Measurements from ENCODE around the gene ELOB. TPM values are rescaled to one million over a fixed set of nuclear protein-coding genes. Genes with fewer than 3 reads are reported as not detected.

The ELOB gene
- total and polyA plus RNA-seq, 10 of the 15 experiments (the other 5 are each of a cell fraction or from before 2014, with no cell fraction given), result 86.9 to 823 (median 263) TPM

DNA sequence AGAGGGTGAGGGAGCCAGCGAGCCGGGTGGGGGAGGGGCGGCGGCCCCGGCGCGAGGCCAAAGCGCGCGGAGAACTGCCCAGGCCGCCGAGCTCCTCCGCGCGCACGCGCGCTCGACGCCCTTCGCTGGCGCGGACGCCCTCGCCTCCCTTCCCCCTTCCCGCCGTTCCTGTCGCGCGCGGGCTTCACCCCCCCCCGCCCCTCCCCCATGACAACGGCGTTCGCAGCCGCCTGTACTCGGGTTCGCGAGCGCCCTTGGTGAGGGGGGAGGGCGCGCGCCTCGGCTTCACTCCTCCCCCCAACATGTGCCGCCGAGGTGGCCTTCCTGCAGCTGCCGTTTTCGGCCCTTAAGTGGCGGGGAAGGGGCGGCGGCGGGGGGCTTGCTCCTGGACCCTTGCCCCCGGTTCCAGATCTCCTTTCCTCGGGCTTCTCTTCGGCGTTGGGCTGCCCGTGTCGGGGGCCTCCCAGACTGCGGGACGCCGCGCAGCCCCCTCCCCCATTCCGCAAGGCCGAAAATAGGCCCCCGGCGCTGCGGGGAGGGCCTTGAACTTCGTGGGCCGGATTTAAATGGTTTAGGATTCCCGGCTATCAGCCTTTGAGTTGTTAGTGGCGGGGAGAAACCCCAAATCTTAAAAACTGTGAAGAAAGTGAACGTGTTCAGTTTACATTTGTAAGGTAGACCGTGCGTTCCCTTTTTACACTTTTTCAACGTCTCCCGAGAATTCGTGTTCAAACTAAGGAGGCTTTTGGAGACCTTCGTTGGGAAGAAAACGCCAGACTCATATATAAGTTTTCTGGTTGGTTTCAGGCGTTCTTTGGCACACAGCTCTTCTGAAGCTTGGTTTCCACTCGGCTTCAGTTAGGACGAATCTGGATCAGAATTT lies 24.0 kb downstream of the ELOB start (continued):
- no peak for TF ChIP-seq ATF7 (IDR thresholded peaks at IDR 0.05; ENCODE audit: low read depth)
- TF ChIP-seq, protein P1, sequence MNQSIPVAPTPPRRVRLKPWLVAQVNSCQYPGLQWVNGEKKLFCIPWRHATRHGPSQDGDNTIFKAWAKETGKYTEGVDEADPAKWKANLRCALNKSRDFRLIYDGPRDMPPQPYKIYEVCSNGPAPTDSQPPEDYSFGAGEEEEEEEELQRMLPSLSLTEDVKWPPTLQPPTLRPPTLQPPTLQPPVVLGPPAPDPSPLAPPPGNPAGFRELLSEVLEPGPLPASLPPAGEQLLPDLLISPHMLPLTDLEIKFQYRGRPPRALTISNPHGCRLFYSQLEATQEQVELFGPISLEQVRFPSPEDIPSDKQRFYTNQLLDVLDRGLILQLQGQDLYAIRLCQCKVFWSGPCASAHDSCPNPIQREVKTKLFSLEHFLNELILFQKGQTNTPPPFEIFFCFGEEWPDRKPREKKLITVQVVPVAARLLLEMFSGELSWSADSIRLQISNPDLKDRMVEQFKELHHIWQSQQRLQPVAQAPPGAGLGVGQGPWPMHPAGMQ (IDR thresholded peaks at IDR 0.05; ENCODE audit: borderline replicate concordance), result no peak
- TF ChIP-seq, protein P2, sequence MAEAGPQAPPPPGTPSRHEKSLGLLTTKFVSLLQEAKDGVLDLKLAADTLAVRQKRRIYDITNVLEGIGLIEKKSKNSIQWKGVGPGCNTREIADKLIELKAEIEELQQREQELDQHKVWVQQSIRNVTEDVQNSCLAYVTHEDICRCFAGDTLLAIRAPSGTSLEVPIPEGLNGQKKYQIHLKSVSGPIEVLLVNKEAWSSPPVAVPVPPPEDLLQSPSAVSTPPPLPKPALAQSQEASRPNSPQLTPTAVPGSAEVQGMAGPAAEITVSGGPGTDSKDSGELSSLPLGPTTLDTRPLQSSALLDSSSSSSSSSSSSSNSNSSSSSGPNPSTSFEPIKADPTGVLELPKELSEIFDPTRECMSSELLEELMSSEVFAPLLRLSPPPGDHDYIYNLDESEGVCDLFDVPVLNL (IDR thresholded peaks at IDR 0.05; ENCODE audit: low read depth, low read length), result 0 out of 2 replicates have a peak, but pooled peaks have one; percentile 7
- no peak for TF ChIP-seq ZNF622 (IDR thresholded peaks at IDR 0.05)
- TF ChIP-seq POLR2AphosphoS5 (IDR thresholded peaks at IDR 0.05; ENCODE audit: low read length), result peak; percentile 28; the same call in 1 of the 2 replicates
- TF ChIP-seq CHD2 (IDR thresholded peaks at IDR 0.05; ENCODE audit: borderline replicate concordance, low read depth, low read length), result 0 out of 2 replicates have a peak, but pooled peaks have one; percentile 61
- TF ChIP-seq SREBF2 (IDR thresholded peaks at IDR 0.05; ENCODE audit: low read length), result no peak
- TF ChIP-seq TAF1 (IDR thresholded peaks at IDR 0.05; ENCODE audit: borderline replicate concordance, low read depth, low read length), result 0 out of 2 replicates have a peak, but pooled peaks have one; percentile 33
- TF ChIP-seq, protein P3, sequence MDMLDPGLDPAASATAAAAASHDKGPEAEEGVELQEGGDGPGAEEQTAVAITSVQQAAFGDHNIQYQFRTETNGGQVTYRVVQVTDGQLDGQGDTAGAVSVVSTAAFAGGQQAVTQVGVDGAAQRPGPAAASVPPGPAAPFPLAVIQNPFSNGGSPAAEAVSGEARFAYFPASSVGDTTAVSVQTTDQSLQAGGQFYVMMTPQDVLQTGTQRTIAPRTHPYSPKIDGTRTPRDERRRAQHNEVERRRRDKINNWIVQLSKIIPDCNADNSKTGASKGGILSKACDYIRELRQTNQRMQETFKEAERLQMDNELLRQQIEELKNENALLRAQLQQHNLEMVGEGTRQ (IDR thresholded peaks at IDR 0.05; ENCODE audit: borderline replicate concordance, low read depth, low read length), result no peak
- 0 out of 2 replicates have a peak, but pooled peaks have one; percentile 5 for TF ChIP-seq NR2F1 (conservative IDR thresholded peaks at IDR 0.05)
- TF ChIP-seq TBL1XR1 (IDR thresholded peaks at IDR 0.05; ENCODE audit: low read depth, low read length), result 0 out of 2 replicates have a peak, but pooled peaks have one; percentile 11
- TF ChIP-seq ZNF207 (IDR thresholded peaks at IDR 0.05; ENCODE audit: borderline replicate concordance), result no peak
- TF ChIP-seq, protein P4, sequence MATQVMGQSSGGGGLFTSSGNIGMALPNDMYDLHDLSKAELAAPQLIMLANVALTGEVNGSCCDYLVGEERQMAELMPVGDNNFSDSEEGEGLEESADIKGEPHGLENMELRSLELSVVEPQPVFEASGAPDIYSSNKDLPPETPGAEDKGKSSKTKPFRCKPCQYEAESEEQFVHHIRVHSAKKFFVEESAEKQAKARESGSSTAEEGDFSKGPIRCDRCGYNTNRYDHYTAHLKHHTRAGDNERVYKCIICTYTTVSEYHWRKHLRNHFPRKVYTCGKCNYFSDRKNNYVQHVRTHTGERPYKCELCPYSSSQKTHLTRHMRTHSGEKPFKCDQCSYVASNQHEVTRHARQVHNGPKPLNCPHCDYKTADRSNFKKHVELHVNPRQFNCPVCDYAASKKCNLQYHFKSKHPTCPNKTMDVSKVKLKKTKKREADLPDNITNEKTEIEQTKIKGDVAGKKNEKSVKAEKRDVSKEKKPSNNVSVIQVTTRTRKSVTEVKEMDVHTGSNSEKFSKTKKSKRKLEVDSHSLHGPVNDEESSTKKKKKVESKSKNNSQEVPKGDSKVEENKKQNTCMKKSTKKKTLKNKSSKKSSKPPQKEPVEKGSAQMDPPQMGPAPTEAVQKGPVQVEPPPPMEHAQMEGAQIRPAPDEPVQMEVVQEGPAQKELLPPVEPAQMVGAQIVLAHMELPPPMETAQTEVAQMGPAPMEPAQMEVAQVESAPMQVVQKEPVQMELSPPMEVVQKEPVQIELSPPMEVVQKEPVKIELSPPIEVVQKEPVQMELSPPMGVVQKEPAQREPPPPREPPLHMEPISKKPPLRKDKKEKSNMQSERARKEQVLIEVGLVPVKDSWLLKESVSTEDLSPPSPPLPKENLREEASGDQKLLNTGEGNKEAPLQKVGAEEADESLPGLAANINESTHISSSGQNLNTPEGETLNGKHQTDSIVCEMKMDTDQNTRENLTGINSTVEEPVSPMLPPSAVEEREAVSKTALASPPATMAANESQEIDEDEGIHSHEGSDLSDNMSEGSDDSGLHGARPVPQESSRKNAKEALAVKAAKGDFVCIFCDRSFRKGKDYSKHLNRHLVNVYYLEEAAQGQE (IDR thresholded peaks at IDR 0.05; ENCODE audit: low read depth, low read length), result no peak
- peak; percentile 50 for TF ChIP-seq MXI1 (IDR thresholded peaks at IDR 0.05; ENCODE audit: low read depth, low read length)
- TF ChIP-seq ZBED1 (IDR thresholded peaks at IDR 0.05; ENCODE audit: borderline replicate concordance), result no peak
- no peak for TF ChIP-seq RUNX3 (IDR thresholded peaks at IDR 0.05; ENCODE audit: low read length)
